Measurements from ENCODE around the gene ADARB2.

Gene ADARB2

DNA sequence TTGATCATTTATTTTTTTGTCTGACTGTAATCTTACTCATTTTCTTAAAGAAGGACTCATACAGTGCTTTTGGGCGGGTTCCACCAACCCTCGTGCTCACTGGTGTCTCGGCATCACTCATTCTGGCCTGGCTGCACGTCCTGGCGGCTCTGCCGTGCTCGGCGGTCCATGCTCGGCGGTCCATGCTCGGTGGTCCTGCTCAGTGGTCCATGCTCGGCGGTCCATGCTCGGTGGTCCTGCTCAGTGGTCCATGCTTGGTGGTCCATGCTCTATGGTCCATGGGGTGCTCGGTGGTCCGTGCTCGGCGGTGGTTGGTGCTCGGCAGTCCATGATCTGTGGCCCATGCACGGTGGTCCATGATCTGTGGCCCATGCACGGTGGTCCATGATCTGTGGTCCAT, 608.7 kb downstream of the ADARB2 start:
- DNase-seq (ENCODE audit: low spot score): no peak

DNA sequence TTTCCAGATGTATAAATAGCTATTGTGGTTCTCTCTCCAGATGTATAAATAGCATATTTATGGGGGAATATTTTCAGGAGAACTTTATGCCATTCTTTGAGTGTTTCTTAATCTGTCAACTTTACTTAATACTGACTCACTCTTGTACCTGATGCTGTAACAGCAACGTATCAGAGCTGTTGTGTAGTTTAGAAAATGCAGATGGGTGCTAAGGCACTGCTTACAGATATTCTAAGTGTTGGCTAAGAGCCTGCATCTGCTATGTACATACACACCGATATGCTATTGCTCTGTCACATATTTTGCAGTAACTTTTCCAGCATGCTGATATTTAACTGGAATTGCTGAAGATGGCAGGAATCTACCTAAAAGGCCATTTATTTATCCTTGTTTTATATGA, 609.2 kb downstream of the ADARB2 start:
- DNase-seq (ENCODE audit: low spot score): no peak

DNA sequence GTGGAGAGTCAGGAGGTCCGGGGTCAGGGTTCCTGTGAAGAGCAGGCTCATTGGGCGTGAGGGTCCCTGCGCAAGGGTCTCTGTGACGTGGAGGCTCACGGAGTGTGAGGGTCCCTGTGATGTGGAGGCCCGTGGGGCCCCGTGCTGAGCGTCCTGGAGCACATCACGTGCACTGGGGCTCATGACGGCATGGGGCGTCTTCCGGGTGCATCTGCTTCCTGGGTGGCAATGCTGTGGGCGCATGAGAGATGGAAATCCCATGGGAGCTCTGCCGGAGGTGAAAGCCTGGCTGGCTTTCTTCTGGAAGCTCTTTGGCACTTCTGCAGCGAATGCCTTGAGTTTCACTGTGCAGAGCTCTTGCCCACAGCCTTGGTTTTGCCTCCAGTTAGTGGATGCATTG, 609.7 kb downstream of the ADARB2 start:
- DNase-seq (ENCODE audit: low spot score): no peak

Measured in HuH-7.5 (cell line).